NCI-H510A (cell line): ENCODE data around the gene MUSTN1.

ENCODE experiments used
- DNase-seq: peaks from one replicate; lab custom pipeline; 2025; lab: John Stamatoyannopoulos, UW

The MUSTN1 gene

GRCh38 chr3:52801839-52802238, 33.0 kb downstream of the MUSTN1 start:
- DNase-seq = no peak

GRCh38 chr3:52800079-52800478, 34.7 kb downstream of the MUSTN1 start:
- no peak for DNase-seq

GRCh38 chr3:52798978-52799476, 35.8 kb downstream of the MUSTN1 start:
- no peak for DNase-seq

- DNase-seq = no peak
Measured at GRCh38 chr3:52798376-52798977, 36.3 kb downstream of the MUSTN1 start.

- no peak for DNase-seq
Measured at GRCh38 chr3:52796411-52796810, 38.4 kb downstream of the MUSTN1 start.

- DNase-seq = no peak
Measured at GRCh38 chr3:52795298-52795900, 39.4 kb downstream of the MUSTN1 start.

GRCh38 chr3:52794612-52795099, 40.2 kb downstream of the MUSTN1 start, which contains the start of gene ITIH3:
ITIH3 (plus strand) TSS chr3:52794796; CDS start chr3:52794804, 8 bp downstream.
- DNase-seq = no peak

- DNase-seq = no peak
Measured at GRCh38 chr3:52793702-52794611, 40.9 kb downstream of the MUSTN1 start.

- no peak for DNase-seq
Measured at GRCh38 chr3:52792961-52793695, 41.7 kb downstream of the MUSTN1 start.

- no peak for DNase-seq
Measured at GRCh38 chr3:52792413-52792812, 42.4 kb downstream of the MUSTN1 start.

- no peak for DNase-seq
Measured at GRCh38 chr3:52791928-52792327, 42.9 kb downstream of the MUSTN1 start.

GRCh38 chr3:52791366-52791765, 43.5 kb downstream of the MUSTN1 start:
- DNase-seq = no peak

GRCh38 chr3:52790741-52791140, 44.1 kb downstream of the MUSTN1 start:
- DNase-seq = no peak

- DNase-seq = no peak
Measured at GRCh38 chr3:52790337-52790736, 44.5 kb downstream of the MUSTN1 start.

- DNase-seq = no peak
Measured at GRCh38 chr3:52789746-52790040, 45.1 kb downstream of the MUSTN1 start.

- no peak for DNase-seq
Measured at GRCh38 chr3:52788890-52789745, 45.7 kb downstream of the MUSTN1 start.

- no peak for DNase-seq
Measured at GRCh38 chr3:52787672-52788625, 46.9 kb downstream of the MUSTN1 start.

- no peak for DNase-seq
Measured at GRCh38 chr3:52787246-52787645, 47.6 kb downstream of the MUSTN1 start.

- DNase-seq = no peak
Measured at GRCh38 chr3:52786330-52787215, 48.2 kb downstream of the MUSTN1 start.
